ENCODE results near the gene TYW1.
"Not testable (repeated sequence)": the region's sequence is repeated elsewhere in the genome, so short reads cannot be mapped to it uniquely, and the experiment has no call there.

GRCh38 chr7:67089261-67089660 is 92.6 kb downstream of the TYW1 start:
- TF ChIP-seq MYNN (tag by site-specific recombination; IDR thresholded peaks at IDR 0.05; ENCODE audit: borderline replicate concordance); PBX3 (CRISPR knock-in tag; IDR thresholded peaks at IDR 0.05); CTCF (tag by site-specific recombination; IDR thresholded peaks at IDR 0.05); ZNF280D (tag by site-specific recombination; IDR thresholded peaks at IDR 0.05); ZNF274 (IDR thresholded peaks at IDR 0.05; ENCODE audit: low read length); ZNF274 (tag by site-specific recombination; IDR thresholded peaks at IDR 0.05; ENCODE audit: borderline replicate concordance): not testable (repeated sequence)

Data from HEK293 (cell line).